Measurements from ENCODE around the gene NRG4.

- TF ChIP-seq CTCF (tag by site-specific recombination; IDR thresholded peaks at IDR 0.05) = no peak
- no peak for TF ChIP-seq ZBTB1 (tag by site-specific recombination; IDR thresholded peaks at IDR 0.05)
- no peak for TF ChIP-seq ATF2 (tag by site-specific recombination; IDR thresholded peaks at IDR 0.05; ENCODE audit: low read depth)
- TF ChIP-seq ZNF174 (tag by site-specific recombination; IDR thresholded peaks at IDR 0.05) = no peak
- no peak for TF ChIP-seq ZSCAN18 (tag by site-specific recombination; IDR thresholded peaks at IDR 0.05)
- no peak for TF ChIP-seq REST (tag by site-specific recombination; IDR thresholded peaks at IDR 0.05)
- no peak for TF ChIP-seq ZBTB26 (tag by site-specific recombination; optimal IDR thresholded peaks at IDR 0.05)
- no peak for TF ChIP-seq MEIS1 (CRISPR knock-in tag; IDR thresholded peaks at IDR 0.05; ENCODE audit: borderline replicate concordance)
- TF ChIP-seq ZNF274 (IDR thresholded peaks at IDR 0.05; ENCODE audit: low read length) = no peak
- no peak for TF ChIP-seq ZNF274 (tag by site-specific recombination; IDR thresholded peaks at IDR 0.05; ENCODE audit: borderline replicate concordance)
- no peak for TF ChIP-seq ZNF416 (tag by site-specific recombination; IDR thresholded peaks at IDR 0.05)
- no peak for TF ChIP-seq ZNF311 (tag by site-specific recombination; IDR thresholded peaks at IDR 0.05; ENCODE audit: borderline replicate concordance)
- TF ChIP-seq ZSCAN5A (tag by site-specific recombination; IDR thresholded peaks at IDR 0.05) = no peak
These were observed 120.3 kb downstream of the NRG4 start for GRCh38 chr15:75891895-75892294.
